BJ (cell line): ENCODE data around the gene SMARCAL1. TPM values are rescaled to one million over a fixed set of nuclear protein-coding genes. Genes with fewer than 3 reads are reported as not detected.
A peak's percentile ranks its signal among the peaks of the same experiment; 100 is the strongest.
"Not testable (repeated sequence)": the region's sequence is repeated elsewhere in the genome, so short reads cannot be mapped to it uniquely, and the experiment has no call there.

Source experiments
- CTCF ChIA-PET: fragments of 350-600 bp; formaldehyde crosslinking; extraction: SDS; loops from one replicate; lab custom pipeline; 2021; ENCODE audit warnings: antibody characterized with exemption, inconsistent platforms; lab: Yijun Ruan, JAX
- POLR2A ChIA-PET: fragments of 300-600 bp; sonication (Branson Sonifier 250); formaldehyde crosslinking; extraction: SDS; loops from one replicate; lab custom pipeline; 2021; ENCODE audit warnings: antibody characterized with exemption; lab: Charles Lee
- DNase-seq: peaks from one replicate; pipeline ENCODE4 v3.0.0-alpha.2; 2011; ENCODE audit warnings: low read depth
- H3K27me3 ChIP-seq: 2 replicates; pipeline ENCODE4 v1.6.0; 2011; ENCODE audit warnings: low read length; ENCODE audit not compliant: control insufficient read depth, insufficient read depth
- H3K36me3 ChIP-seq: 2 replicates; pipeline ENCODE4 v1.5.1; 2011; ENCODE audit warnings: low read length; ENCODE audit not compliant: control insufficient read depth, insufficient read depth
- H3K4me3 ChIP-seq: 2 replicates; pipeline ENCODE4 v1.5.1; 2011; ENCODE audit warnings: low read depth, mild to moderate bottlenecking, control low read depth, low read length
- CTCF ChIP-seq: IDR thresholded peaks from 2 replicates; pipeline ENCODE4 v1.5.1; 2011; ENCODE audit warnings: low read depth, mild to moderate bottlenecking, control low read depth, inconsistent platforms, low read length, moderate library complexity; ENCODE audit not compliant: insufficient read depth
- polyA plus RNA-seq: library from polyadenylated mRNA; depleted of rRNA; stranded (reverse); fragments of >200 nt; gene quantifications from 2 replicates; pipeline ENCODE4 v1.2.3, GENCODE V29; 2011

The SMARCAL1 gene
- polyA plus RNA-seq, 1 experiment, result 41.2 TPM

GRCh38 chr2:216372761-216373291 is 39.5 kb upstream of the SMARCAL1 start:
- ChIA-PET POLR2A (interaction anchor here (0.6 to 1.5 kb wide), 4 partner anchors 39 to 203 kb away, joined by 3 to 13 read pairs (median 4); partner anchors contain the start of gene SMARCAL1), CTCF (interaction anchor here (0.6 to 3.0 kb wide), 11 partner anchors 9 to 151 kb away, joined by 3 to 14 read pairs (median 4); partner anchors contain the start of gene SMARCAL1)
- no peak for TF ChIP-seq CTCF
- no peaks in the 10 kb centered on the region for H3K27me3 ChIP-seq
- peak; percentile 79 for DNase-seq
- no peaks in the 10 kb centered on the region for H3K36me3 ChIP-seq
- peak overlapping the region; percentile 85 for H3K4me3 ChIP-seq

GRCh38 chr2:216373896-216374295 is 38.4 kb upstream of the SMARCAL1 start:
- no peak for TF ChIP-seq CTCF
- Histone ChIP-seq H3K4me3 (no peak overlapping the region), H3K27me3 (no peaks in the 10 kb centered on the region), H3K36me3 (no peaks in the 10 kb centered on the region)
- POLR2A ChIA-PET, result no interaction called here
- no peak for DNase-seq
- CTCF ChIA-PET, result interaction anchor here (1.0 to 3.0 kb wide), 5 partner anchors 8 to 152 kb away, joined by 3 to 14 read pairs (median 4); no protein-coding TSS in a partner anchor

- Histone ChIP-seq H3K36me3 (no peaks in the 10 kb centered on the region), H3K27me3 (no peaks in the 10 kb centered on the region), H3K4me3 (no peak overlapping the region)
- POLR2A ChIA-PET, result no interaction called here
- TF ChIP-seq CTCF, result no peak
- CTCF ChIA-PET, result interaction anchor here (1.0 to 1.6 kb wide), 3 partner anchors 12 to 261 kb away, joined by 3 to 5 read pairs (median 3); no protein-coding TSS in a partner anchor
- no peak for DNase-seq
Measured at GRCh38 chr2:216375286-216375685, 37.0 kb upstream of the SMARCAL1 start.

GRCh38 chr2:216379977-216380376 is 32.3 kb upstream of the SMARCAL1 start:
- POLR2A ChIA-PET, result no interaction called here
- H3K36me3 ChIP-seq, result no peaks in the 10 kb centered on the region
- DNase-seq, result no peak
- no peak for TF ChIP-seq CTCF
- no peaks in the 10 kb centered on the region for H3K27me3 ChIP-seq
- H3K4me3 ChIP-seq, result no peak overlapping the region
- CTCF ChIA-PET, result interaction anchor here (2.3 kb wide), 1 partner anchor 23 kb away, joined by 14 read pairs; no protein-coding TSS in a partner anchor

GRCh38 chr2:216384409-216384808 is 27.9 kb upstream of the SMARCAL1 start:
- H3K27me3 ChIP-seq, H3K36me3 ChIP-seq, DNase-seq, POLR2A ChIA-PET, H3K4me3 ChIP-seq, CTCF ChIA-PET: not testable (repeated sequence)
